ENCODE results near the gene CNOT8.
"Not testable (repeated sequence)": the region's sequence is repeated elsewhere in the genome, so short reads cannot be mapped to it uniquely, and the experiment has no call there.

CNOT8 gene

DNA sequence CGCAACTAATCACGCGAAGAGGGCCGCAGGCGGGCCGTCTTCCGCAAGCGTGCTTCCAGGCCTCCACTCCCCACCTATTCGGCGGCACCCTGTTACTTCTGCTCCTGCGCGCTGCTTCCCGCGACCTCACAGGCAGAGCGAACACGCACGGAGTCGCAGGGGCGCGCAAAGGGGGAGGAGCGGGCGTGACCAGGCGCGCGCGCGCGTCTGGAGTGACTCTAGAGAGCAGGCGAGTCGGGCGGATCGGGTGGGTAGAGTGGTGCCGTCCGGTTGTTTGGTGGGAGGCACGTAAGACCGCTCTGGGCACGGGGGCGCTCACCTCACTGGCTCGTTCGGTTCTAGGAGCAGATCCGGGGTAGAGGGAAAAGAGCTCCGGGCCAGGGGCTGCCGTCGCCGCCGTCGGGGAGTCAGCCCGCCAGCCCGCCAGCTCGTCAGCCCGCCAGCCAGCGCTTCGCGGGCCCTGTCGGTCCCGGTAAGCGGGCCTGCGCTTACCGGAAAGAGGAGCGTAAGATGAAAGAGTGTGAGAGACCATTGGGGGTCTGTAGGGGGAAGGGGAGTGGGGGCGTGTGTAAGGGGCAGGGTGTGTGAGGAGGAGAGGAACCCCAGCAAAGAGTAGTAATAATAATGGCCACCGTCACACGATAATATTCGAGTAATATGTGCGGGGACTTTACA is at the start of gene CNOT8:
Gene CNOT8 (plus strand): TSS at position 331 of the 675 bp plus-strand sequence. CDS start 4,652 bp downstream, outside the sequence.
- peak; percentile 99 for DNase-seq

DNA sequence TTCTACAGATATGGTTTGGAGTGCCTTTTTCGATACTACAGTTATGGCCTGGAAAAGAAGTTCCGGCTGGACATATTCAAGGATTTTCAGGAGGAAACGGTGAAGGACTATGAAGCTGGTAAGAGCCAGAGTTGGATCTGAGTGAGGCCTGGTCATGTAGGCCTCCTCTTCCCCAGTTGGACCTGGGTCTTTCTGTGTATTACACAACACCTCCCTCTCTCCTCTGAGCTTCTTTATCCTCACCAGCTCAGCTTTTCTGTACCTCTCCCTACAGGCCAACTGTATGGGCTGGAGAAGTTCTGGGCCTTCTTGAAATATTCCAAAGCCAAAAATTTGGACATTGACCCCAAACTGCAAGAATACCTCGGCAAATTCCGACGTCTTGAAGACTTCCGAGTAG is 47.2 kb upstream of the CNOT8 start:
- no peak for DNase-seq

DNA sequence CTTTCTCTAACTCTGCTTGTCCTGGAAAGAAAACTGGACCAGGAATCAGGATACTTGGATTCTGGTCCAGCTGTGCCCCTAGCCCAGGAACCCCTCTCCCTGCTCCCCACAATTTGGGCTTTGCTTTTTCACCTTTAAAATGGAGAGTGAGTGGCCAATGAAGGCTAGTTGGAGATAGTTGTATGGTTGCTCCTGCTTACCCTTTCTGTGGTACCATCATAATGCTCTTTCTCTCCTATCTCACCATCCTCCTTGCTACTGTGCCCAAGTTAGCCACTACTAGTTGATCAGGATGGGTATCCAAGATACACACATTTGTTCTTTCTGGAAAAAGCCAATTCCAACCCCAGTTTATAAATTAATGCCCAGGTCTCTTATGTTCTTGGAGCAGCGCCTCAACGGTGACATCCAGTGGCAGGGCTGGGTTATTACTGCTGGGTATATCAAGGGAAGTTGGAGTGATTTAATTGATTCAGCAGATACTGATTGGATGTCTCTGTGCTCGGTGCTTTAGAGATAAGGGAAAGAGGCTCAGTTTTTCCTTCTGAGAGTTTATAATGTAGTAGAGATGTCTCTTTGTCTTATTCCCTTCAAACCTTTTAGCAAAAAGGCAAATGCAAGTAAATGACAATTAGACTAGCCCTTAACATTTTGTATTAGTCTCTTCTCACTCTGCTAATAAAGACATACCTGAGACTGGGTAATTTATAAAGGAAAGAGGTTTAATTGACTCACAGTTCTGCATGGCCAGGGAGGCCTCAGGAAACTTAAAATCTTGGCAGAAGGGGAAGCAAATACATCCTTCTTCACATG is 46.6 kb upstream of the CNOT8 start:
- no peak for DNase-seq

DNA sequence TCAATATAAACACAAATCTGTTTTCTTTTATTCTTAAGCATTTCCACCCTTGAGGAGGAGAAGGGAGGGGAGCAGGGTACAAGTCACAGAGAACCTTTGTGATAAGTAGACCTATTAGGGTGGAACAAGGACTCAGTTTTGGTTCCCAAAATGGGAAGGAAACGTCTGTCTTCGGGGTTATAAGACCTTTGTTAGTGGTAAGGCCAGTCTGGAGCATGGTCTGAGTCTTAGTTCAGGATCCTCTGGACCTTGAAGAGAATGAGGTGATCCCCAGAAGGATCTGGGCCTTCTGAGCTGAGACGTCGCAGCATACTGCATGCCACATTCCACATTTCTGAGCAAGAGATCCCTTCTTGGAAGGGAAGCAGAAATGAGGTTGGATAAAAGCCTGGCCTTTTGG is 45.3 kb upstream of the CNOT8 start:
- no peak for DNase-seq

DNA sequence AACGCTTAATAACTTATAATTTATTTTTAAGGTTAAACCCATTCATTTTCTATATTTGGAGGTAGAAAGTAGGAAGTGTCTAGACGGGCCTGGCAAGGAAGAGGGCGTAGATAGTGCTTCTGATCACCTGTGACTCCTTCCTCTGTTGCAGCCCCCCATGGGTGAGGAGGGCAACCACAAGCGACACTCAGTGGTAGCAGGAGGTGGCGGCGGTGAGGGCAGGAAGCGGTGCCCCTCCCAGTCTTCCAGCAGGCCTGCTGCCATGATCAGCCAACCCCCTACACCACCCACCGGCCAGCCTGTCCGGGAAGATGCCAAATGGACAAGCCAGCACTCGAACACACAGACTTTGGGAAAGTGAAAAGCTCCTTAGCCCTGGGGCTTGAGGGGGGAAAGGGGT is 44.7 kb upstream of the CNOT8 start:
- no peak for DNase-seq

DNA sequence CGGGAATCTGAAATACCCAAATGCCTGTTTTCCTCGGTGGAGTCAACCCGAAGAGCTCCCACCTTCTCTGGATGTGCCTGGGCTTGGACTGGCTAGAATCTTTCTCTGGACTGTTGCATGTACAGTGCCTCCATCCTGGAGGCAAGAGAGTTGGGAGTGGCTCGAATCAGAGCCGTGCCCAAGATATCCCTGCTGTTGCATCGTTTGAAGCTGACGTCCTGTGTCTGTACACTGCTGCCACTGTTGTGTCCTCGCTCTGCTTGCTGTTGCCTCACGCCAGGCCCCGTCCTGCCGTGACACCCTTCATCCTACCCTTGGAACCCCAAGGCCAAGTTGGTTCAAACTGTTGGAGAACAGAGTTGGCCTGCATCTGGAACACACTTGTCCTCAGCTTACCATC is 43.4 kb upstream of the CNOT8 start:
- no peak for DNase-seq

DNA sequence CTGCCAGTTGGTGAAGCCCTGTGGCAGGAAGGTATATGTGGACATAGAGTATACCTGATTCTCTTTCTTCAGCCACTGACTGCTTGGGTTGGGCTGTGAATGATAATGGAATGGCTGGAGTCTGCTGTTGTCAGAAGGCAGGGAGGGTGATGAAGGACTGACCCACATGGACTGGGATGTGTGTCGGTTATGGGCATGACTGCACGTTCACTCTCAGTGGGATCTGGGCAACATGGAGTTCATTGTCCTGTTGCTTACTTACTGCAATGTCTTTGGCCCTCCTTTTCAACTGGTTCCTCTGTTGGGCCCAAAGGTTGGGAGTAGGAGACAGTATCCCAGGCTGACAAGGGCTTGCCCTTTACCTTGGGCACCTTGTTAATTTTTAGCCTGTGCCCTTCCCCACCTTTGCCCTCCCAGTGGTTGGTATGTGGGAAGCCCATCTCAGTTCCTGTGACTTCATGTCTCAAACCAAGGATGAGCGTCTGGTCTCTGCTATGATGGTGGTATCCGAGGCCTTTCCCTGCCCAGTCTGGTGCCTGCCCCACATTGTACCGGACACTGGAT is 42.7 kb upstream of the CNOT8 start:
- no peak for DNase-seq

DNA sequence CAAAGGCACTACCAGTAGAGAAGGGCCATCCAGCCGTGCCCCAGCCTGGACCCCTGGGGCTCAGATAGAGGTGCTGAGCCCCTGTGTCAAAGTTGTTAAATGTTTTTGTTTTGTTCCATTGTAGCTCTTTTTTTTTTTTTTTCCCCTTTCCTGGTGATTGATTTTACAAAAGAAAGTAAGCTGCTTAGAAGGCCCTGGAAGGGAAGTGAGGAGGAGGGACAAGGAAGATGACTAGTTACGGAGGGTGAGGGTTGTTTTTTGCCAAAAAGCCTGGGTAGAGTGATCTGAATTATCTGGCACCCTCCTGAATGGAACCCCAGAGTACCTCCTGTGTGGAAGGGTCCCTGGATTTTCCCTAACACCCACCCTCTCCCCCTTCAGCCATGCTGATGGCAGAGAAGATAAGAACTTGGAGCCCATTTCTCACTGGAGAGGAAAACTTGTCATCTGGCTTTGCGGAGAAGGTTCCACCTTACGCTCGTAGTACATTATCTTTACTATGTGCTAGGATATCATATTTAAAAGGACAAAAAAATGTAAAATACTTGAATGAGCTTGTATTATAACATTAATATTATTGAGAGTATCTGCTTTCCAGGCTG is 41.4 kb upstream of the CNOT8 start:
- DNase-seq = no peak

DNA sequence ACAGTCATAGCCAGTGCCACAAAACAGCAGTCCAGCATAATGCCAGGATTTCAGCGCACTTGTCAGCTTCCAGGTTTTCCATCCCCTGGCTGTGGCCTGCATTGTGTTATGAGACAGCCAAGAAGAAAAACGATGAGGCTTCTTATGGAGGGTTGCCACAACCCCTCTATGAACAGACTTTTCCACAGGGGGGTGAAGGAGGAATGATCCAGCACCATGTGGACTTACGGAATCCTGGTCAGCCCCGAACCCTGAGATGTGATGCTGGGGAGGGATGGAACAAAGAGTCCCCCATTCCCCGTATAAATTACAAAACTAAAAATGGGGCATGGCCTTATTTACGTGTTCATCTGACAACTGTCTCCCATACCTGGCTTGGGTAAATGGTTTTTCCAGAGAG is 40.6 kb upstream of the CNOT8 start:
- no peak for DNase-seq

DNA sequence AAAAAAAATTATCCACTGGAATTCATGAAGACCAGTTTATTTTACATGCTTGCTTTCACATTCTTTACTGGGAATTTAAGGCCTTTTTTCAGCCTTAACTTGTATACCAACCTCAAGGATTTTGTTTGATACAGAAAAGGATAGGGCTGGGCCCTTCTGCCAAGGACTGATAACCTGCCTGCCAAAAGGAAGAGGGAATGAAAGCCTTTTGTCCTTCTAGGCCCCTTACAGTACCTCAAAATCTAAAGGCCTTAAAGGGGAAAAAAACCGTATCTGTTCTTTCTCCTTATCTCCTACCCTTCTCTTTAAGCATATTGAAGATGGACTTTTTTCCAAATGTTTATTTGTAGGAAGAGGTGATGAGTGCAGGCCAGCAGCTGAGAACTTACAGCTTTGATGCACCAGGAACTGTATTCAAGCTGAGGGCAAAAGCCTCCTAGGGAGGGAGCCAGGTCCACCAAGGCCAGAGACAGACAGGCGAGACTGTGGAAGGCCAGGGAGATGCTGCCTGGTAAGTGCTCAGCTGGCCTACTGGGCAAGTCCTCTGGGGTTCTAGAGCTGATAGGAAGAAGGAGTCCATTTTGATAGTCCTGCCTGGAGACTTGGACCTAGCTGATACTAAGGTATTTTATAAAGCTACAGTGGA is 39.8 kb upstream of the CNOT8 start:
- no peak for DNase-seq

DNA sequence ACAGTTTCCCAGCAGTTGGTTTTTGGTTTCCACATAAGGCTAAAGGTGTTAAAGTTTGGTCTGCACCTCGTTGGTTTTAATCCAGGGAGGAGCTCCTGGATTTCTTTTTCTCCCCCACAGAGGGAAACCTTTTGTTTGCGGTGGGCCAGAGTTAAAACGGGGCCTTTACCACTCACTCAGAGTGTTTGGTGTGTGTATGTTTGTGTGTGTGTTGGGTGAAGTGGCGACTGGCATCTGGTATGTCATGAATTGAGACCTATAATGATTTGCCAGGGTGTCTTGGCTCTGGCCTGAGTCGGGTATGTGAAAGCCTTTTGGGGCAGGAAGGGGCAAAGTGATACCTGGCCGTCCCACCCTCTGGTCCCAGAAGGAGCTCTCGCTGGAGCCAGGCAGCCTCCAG is 38.9 kb upstream of the CNOT8 start:
- no peak for DNase-seq

DNA sequence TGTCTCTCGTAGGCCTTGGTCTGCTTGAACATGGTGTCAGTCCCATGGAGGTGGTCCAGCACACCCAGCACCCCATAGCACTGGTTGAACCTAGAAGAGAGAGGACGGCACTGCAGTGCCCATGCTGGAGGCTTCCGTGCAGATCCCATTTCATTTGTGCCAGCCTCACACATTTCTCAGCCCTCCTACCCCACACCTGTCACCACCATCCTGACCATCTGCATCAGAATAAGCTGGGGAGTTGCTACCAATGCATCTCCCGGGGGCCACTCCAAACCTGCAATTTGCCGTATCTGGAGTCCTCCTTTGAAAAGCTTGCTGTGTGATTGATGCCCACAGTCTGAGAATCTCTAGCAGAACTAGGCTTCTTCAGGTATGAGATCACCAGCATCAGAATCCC is 38.0 kb upstream of the CNOT8 start:
- no peak for DNase-seq

DNA sequence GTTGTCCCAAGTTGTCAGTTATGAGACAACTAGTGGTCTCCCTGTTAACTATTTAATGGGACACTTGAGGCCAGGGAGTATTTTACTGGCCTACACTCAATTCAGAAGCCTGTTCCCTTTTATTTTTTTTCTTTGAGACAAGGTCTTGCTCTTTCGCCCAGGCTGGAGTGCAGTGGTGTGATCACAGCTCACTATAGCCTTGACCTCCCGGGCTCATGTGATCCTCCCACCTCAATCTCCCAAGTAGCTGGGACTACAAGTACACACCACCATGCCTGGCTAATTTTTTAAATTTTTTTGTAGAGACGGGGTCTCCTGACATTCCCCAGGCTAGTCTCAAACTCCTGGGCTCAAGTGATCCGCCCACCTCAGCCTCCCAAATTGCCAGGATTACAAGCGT is 35.5 kb upstream of the CNOT8 start:
- DNase-seq = not testable (repeated sequence)

DNA sequence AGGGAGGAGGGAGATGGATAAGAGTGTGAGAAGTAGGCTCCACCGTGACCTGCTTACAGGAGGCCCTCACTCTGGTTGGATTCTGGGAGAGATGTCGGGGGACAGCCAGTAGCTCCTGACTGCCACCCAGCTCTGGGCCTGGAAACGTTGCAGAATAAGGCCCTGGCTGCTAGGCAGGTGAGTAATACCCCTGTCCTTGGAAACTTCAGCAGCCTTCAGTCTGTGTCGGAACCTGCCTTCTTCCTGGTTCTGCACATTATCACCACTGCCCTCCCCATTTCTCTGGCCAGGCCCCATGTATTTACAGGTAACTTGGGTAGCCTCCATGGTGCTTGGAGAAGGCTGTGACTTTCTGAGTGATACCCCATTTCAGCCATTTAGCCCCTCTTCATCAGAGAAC is 34.8 kb upstream of the CNOT8 start:
- no peak for DNase-seq

DNA sequence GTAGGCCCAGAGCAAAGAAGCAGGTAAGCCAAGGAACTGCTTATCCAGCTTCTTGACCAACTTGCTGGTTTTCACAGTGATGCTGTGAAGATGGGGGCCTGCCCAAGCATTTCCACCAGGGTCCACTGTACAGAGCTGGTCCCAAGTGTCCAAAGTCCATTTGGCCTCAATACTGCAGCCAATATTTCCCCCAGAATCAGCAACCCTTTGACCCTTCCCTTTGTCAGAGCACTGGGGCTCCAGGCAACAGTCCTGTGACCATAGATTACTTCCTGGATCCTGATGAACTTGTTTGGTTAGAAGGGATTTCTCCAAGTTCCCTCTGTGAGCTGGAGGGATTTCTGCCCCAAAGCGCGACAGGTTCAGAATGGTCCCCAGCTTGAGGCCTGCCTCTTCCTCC is 34.4 kb upstream of the CNOT8 start:
- no peak for DNase-seq

DNA sequence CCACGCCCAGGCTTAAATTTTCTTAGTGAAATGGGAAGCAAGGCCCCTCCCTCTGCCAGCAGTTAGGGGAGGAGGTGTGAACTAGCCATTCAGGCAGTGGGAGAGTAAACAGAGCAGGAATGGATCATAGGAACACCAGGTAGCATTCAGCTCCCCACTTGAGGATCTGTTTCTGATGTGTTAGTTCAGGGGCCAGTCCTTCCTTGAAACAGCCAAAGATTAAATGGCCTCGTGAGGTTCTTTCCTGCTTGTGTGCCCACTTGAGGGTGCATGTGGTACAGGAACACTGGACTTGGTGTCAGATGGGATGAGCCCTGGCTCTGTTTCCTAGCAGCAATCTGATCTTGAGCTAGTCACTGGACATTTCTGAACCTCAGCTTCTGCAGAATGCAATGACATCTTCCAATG is 29.2 kb upstream of the CNOT8 start:
- DNase-seq = no peak

DNA sequence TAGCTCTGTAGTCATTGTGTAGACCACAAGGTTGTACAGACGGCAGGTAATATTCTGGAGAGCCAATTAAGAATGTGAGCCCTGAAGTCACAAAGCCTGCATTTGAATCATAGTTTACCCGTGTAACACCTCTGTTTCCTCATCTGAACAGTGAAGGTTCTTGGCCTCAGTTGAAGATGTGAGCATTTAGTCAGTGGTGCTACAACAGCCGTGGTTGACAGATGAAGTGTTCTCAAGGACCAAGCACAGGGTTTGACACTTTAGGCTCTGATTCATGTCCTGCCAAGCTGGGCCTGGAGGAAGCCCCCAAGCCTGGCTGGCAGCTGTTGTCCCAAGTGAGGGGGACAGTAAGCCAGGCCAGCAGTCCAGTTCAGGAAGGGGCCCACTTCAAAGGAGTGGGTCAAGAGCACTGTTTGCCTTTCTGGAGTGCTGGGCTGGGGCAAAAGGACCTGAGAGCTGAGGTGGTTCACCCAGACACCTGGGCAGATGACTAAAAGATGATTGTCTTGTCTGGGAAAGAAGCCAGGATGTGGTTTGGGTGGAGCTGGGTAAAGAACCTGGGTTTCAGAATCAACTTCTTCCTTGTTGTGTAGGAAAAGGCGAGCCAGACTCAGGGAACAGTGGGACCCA is 28.7 kb upstream of the CNOT8 start:
- peak; percentile 69 for DNase-seq

DNA sequence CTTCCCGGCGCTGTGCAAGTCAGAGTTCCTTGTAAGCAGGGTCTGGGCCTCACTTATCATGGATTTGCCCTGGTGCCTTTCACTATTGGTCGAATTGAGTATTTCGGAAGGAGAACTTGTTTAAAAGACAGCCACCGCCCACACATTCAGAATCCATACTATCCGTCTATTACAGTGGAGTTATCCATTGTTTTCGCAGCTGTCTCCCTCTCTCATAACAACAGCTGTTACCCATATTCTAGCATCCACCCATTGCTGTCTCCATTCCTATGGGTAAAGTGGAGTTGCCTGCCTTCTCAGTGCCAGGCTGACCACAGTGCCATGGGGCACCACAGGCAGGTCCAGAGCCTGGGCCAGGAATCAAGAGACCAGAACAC is 28.2 kb upstream of the CNOT8 start:
- no peak for DNase-seq

DNA sequence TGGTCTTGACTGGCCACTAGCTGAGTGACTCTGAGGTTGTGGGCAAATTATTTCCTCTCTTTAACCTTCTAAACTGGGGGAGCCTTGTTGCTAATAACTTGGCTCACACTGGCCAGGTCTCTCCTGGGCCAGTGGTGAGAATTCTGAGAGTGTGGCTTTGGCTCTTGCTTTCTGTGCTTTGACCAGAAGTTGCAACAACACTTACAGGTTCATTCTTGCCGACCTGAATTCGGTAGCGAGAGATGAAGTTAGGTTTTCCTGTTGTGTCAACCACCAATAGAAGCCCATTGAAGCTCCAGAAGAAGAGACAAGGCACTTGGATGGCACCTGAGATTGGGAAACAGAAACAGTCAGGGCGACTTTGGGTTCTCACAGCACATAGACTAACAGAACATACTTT is 27.8 kb upstream of the CNOT8 start:
- no peak for DNase-seq

DNA sequence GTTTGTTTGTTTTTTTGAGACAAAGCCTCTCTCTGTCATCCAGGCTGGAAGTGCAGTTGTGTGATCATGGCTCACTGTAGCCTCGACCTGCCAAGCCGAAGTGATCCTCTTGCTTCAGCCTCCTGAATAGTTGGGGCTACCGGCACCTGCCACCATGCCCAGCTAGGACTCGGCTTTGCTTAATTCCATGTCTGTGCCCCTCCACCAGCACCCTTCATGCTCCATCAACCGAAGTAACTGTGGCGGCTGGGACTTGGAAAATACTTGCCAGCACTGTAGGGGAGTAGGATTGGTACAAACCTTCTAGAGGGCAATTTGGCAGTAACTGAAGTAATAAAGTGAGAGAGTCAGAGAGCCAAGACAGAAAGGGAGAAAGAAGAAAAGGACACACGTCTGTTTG is 27.0 kb upstream of the CNOT8 start:
- DNase-seq = no peak

DNA sequence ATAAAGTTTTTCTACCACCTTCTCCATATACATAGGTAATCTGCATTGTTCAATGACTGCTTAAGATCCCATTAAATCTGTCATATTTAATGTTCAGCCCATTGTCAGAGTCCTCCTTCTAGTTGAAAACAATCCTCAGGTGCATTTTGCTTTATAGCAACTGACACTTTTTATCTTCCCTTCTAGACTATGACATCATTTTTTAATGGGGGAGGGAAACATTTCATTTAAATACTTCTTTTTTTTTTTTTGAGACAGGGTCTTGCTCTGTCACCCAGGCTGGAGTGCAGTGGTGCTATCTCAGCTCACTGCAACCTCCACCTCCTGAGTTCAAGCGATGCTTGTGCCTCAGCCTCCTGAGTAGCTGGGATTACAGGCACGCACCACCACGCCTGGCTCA is 25.6 kb upstream of the CNOT8 start:
- not testable (repeated sequence) for DNase-seq

DNA sequence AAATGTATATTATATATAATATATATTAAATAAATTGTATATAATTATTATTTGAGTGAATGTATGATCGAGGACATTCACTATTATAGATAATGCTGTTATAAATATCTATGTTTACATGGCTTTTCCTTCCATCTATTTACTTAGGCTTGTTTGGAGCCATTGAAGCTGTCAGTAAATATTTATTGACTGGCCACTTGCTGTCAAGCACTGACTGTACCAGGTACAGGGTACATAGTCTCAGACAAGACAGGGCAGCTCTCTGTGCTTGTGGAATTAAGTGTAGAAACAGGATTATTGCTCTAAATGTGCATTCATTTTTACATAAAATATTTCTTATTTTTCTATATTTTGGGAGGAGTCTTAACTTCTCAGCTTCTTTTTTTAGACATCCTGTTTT is 24.4 kb upstream of the CNOT8 start:
- no peak for DNase-seq

DNA sequence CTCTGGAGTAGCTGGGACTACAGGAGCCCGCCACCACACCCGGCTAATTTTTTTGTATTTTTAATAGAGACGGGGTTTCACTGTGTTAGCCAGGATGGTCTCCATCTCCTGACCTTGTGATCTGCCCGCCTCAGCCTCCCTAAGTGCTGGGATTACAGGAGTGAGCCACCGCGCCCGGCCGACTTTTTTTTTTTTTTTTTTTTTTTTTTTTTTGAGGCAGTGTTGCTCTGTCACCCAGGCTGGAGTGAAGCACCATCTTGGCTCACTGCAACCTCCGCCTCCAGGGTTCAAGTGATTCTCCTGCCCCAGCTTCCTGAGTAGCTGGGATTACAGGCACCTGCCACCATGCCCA is 22.8 kb upstream of the CNOT8 start:
- not testable (repeated sequence) for DNase-seq
